T-cell (primary cell): ENCODE results near the gene SORBS1. TPM values are rescaled to one million over a fixed set of nuclear protein-coding genes. Genes with fewer than 3 reads are reported as not detected.

Experiments used
- ATAC-seq, 4 experiments: fragments of 200-7000 bp in 3 of 4; fragments of 150-1000 bp in 1 of 4; cut with Tn5 transposase; replicated peaks in 1 of 4; 1 replicate in 3 of 4; 2 replicates in 1 of 4; pipeline ENCODE4 v1.10.0; 2021; ENCODE audit warnings: moderate library complexity in 3 of 4, mild to moderate bottlenecking in 2 of 4, moderate number of reproducible peaks in 1 of 4
- CTCF ChIA-PET, 2 donors: fragments of 300-600 bp; sonication (Branson Sonifier 250); formaldehyde crosslinking; loops; one replicate each; lab custom pipeline; 2022; ENCODE audit warnings: antibody characterized with exemption in 2 of 2; lab: Charles Lee
- POLR2A ChIA-PET, 2 donors: fragments of 300-600 bp; sonication (Branson Sonifier 250); formaldehyde crosslinking; loops; one replicate each; lab custom pipeline; 2022; ENCODE audit warnings: antibody characterized with exemption in 2 of 2; lab: Charles Lee
- DNase-seq, 35 experiments: peaks; one replicate each; pipeline versions ENCODE4 v3.0.0 to v3.0.0-alpha.2; 2013 to 2023
- H3K27ac ChIP-seq: one replicate; pipeline ENCODE4 v1.5.1; 2013; ENCODE audit warnings: low read length
- H3K27me3 ChIP-seq, 2 experiments: replicated peaks in 1 of 2; 1 replicate in 1 of 2; 2 replicates in 1 of 2; pipeline versions ENCODE4 v1.6.1 to v1.7.0; 2013; ENCODE audit warnings: low read length in 1 of 2, mixed read lengths in 1 of 2; ENCODE audit not compliant: control insufficient read depth in 2 of 2, insufficient read depth in 2 of 2; ENCODE audit errors: extremely low read depth in 1 of 2
- H3K36me3 ChIP-seq, 2 donors: 1 replicate in 1 of 2; 2 replicates in 1 of 2; pipeline versions ENCODE4 v1.6.1 to v1.7.0; 2013; ENCODE audit warnings: low read length in 1 of 2; ENCODE audit not compliant: control insufficient read depth in 2 of 2, insufficient read depth in 1 of 2; ENCODE audit errors: extremely low read depth in 1 of 2
- H3K4me1 ChIP-seq, 2 experiments: 1 replicate in 1 of 2; 2 replicates in 1 of 2; pipeline versions ENCODE4 v1.6.1 to v1.7.0; 2013; ENCODE audit warnings: low read length in 2 of 2, mixed read lengths in 1 of 2; ENCODE audit not compliant: insufficient read depth in 2 of 2, control insufficient read depth in 1 of 2; ENCODE audit errors: extremely low read depth in 1 of 2
- H3K4me3 ChIP-seq, 2 donors: 1 replicate in 1 of 2; 2 replicates in 1 of 2; pipeline versions ENCODE4 v1.5.1 to v1.7.0; 2013; ENCODE audit warnings: mild to moderate bottlenecking in 2 of 2, low read length in 1 of 2, moderate library complexity in 1 of 2; ENCODE audit not compliant: control insufficient read depth in 1 of 2; ENCODE audit errors: extremely low read depth in 1 of 2
- H3K9me3 ChIP-seq: 2 replicates; pipeline ENCODE4 v1.7.0; 2013
- H3K27ac Mint-ChIP-seq, 2 donors: one replicate each; pipeline ENCODE4 v1.8.0; 2020 to 2021; ENCODE audit warnings: mild to moderate bottlenecking in 2 of 2, mixed read lengths in 2 of 2
- H3K27me3 Mint-ChIP-seq, 2 donors: one replicate each; pipeline ENCODE4 v1.8.0; 2021 to 2022; ENCODE audit warnings: mixed read lengths in 2 of 2
- H3K36me3 Mint-ChIP-seq: one replicate; pipeline ENCODE4 v1.8.0; 2021; ENCODE audit warnings: mixed read lengths
- H3K4me1 Mint-ChIP-seq, 3 donors: one replicate each; pipeline ENCODE4 v1.8.0; 2020 to 2022; ENCODE audit warnings: mixed read lengths in 3 of 3, mild to moderate bottlenecking in 1 of 3
- H3K4me3 Mint-ChIP-seq, 3 donors: one replicate each; pipeline ENCODE4 v1.8.0; 2020 to 2022; ENCODE audit warnings: mild to moderate bottlenecking in 3 of 3, mixed read lengths in 3 of 3, moderate library complexity in 3 of 3
- H3K9me3 Mint-ChIP-seq, 3 donors: one replicate each; pipeline ENCODE4 v1.8.0; 2020 to 2022; ENCODE audit warnings: mixed read lengths in 3 of 3
- WGBS: methylation state at CpG from one replicate; pipeline ENCODE4 v1.1.5; 2013; ENCODE audit warnings: missing lambda C conversion rate; ENCODE audit not compliant: insufficient coverage; 5-methylcytosine and 5-hydroxymethylcytosine counted together
- total RNA-seq, 35 experiments: library from RNA in 6 of 35; stranded (reverse) in 6 of 35; fragments of 120-200 nt in 1 of 35; gene quantifications; one replicate each; pipeline versions ENCODE4 v1.2.1 to v1.2.4 and lab custom pipeline; 2013 to 2026

SORBS1 gene
- total RNA-seq, 5 donors from 2014 or later (not counting 1 experiment from before 2014, with no cell fraction given), result 0.98 to 2.4 (median 1.8) TPM

GRCh38 chr10:95459446-95460045 lies 101.6 kb downstream of the SORBS1 start:
- Histone ChIP-seq H3K27me3 (peaks cover 0 to 3% of the 10 kb centered on the region in 2 experiments), H3K4me3 (no peak overlapping the region), H3K4me1 (no peaks in the 10 kb centered on the region), H3K9me3 (no peaks in the 10 kb centered on the region), H3K36me3 (no peaks in the 10 kb centered on the region), H3K27ac (no peak overlapping the region)
- DNase-seq, result no peak
- 87% methylated on average over 4 of the region's 9 CpGs for WGBS
- no peaks in the 10 kb centered on the region for H3K36me3 Mint-ChIP-seq
- POLR2A ChIA-PET, result no interaction called here
- no peak overlapping the region for H3K4me3 Mint-ChIP-seq
- CTCF ChIA-PET, result interaction anchor here (0.6 to 0.7 kb wide), 3 partner anchors 10 to 73 kb away, joined by 3 to 4 read pairs (median 3); no protein-coding TSS in a partner anchor
- no peaks in the 10 kb centered on the region for H3K4me1 Mint-ChIP-seq
- H3K27ac Mint-ChIP-seq, result no peak overlapping the region
- H3K27me3 Mint-ChIP-seq, result peaks cover 2 to 12% of the 10 kb centered on the region in 2 donors
- no peaks in the 10 kb centered on the region for H3K9me3 Mint-ChIP-seq
- ATAC-seq, result no peak

GRCh38 chr10:95458871-95459270 lies 102.3 kb downstream of the SORBS1 start:
- DNase-seq, result no peak
- no peak for ATAC-seq
- H3K27me3 ChIP-seq, result peaks cover 0 to 3% of the 10 kb centered on the region in 2 experiments
- WGBS, result no CpG with 5 or more reads among the region's 1 CpG
- Mint-ChIP-seq H3K27ac (no peak overlapping the region), H3K9me3 (no peaks in the 10 kb centered on the region), H3K4me3 (no peak overlapping the region), H3K4me1 (no peaks in the 10 kb centered on the region), H3K27me3 (peaks cover 2 to 12% of the 10 kb centered on the region in 2 donors), H3K36me3 (no peaks in the 10 kb centered on the region)
- H3K4me1 ChIP-seq, result no peaks in the 10 kb centered on the region
- ChIA-PET CTCF (interaction anchor here (0.6 to 0.7 kb wide), 3 partner anchors 9 to 74 kb away, joined by 3 to 4 read pairs (median 3); no protein-coding TSS in a partner anchor), POLR2A (no interaction called here)
- no peak overlapping the region for H3K4me3 ChIP-seq
- H3K27ac ChIP-seq, result no peak overlapping the region
- no peaks in the 10 kb centered on the region for H3K36me3 ChIP-seq
- H3K9me3 ChIP-seq, result no peaks in the 10 kb centered on the region

GRCh38 chr10:95458014-95458413 lies 103.2 kb downstream of the SORBS1 start:
- H3K36me3 ChIP-seq, result no peaks in the 10 kb centered on the region

GRCh38 chr10:95457319-95457886 lies 103.8 kb downstream of the SORBS1 start:
- DNase-seq (no peak), ATAC-seq (no peak)
- 80% methylated on average over 3 of the region's 5 CpGs for WGBS
- peaks cover 0 to 3% of the 10 kb centered on the region in 2 experiments for H3K27me3 ChIP-seq
- ChIA-PET CTCF (no interaction called here), POLR2A (no interaction called here)
- no peak overlapping the region for H3K27ac Mint-ChIP-seq
- no peak overlapping the region for H3K4me3 ChIP-seq
- H3K4me1 ChIP-seq, result no peaks in the 10 kb centered on the region
- no peaks in the 10 kb centered on the region for H3K9me3 ChIP-seq
- H3K4me3 Mint-ChIP-seq, result no peak overlapping the region
- no peak overlapping the region for H3K27ac ChIP-seq
- H3K27me3 Mint-ChIP-seq, result peaks cover 2 to 7% of the 10 kb centered on the region in 2 donors
- H3K36me3 Mint-ChIP-seq, result no peaks in the 10 kb centered on the region
- H3K9me3 Mint-ChIP-seq, result no peaks in the 10 kb centered on the region
- no peaks in the 10 kb centered on the region for H3K36me3 ChIP-seq
- H3K4me1 Mint-ChIP-seq, result no peaks in the 10 kb centered on the region

More at GRCh38 chr10:95458014-95458413, 103.2 kb downstream of the SORBS1 start:
- H3K4me1 ChIP-seq, result no peaks in the 10 kb centered on the region
- peaks cover 0 to 3% of the 10 kb centered on the region in 2 experiments for H3K27me3 ChIP-seq
- no peak overlapping the region for H3K27ac ChIP-seq
- no peaks in the 10 kb centered on the region for H3K36me3 Mint-ChIP-seq
- H3K4me3 Mint-ChIP-seq, result no peak overlapping the region
- no peaks in the 10 kb centered on the region for H3K9me3 ChIP-seq
- no peak for ATAC-seq
- WGBS, result no CpG with 5 or more reads among the region's 2 CpGs
- H3K4me3 ChIP-seq, result no peak overlapping the region
- ChIA-PET POLR2A (interaction anchor here in 1 of 2 donors (0.6 kb wide), 1 partner anchor 44 kb away, joined by 3 read pairs; no protein-coding TSS in a partner anchor), CTCF (interaction anchor here in 1 of 2 donors (0.6 kb wide), 1 partner anchor 835 kb away, joined by 3 read pairs; no protein-coding TSS in a partner anchor)
- no peaks in the 10 kb centered on the region for H3K4me1 Mint-ChIP-seq
- no peak for DNase-seq
- no peaks in the 10 kb centered on the region for H3K9me3 Mint-ChIP-seq
- H3K27me3 Mint-ChIP-seq, result peaks cover 2 to 10% of the 10 kb centered on the region in 2 donors
- H3K27ac Mint-ChIP-seq, result no peak overlapping the region

GRCh38 chr10:95456516-95456915 lies 104.7 kb downstream of the SORBS1 start:
- peaks cover 2 to 7% of the 10 kb centered on the region in 2 donors for H3K27me3 Mint-ChIP-seq
- H3K36me3 Mint-ChIP-seq, result no peaks in the 10 kb centered on the region
- Histone ChIP-seq H3K9me3 (no peaks in the 10 kb centered on the region), H3K27ac (no peak overlapping the region), H3K36me3 (no peaks in the 10 kb centered on the region), H3K27me3 (peaks cover 0 to 3% of the 10 kb centered on the region in 2 experiments), H3K4me1 (no peaks in the 10 kb centered on the region), H3K4me3 (no peak overlapping the region)
- CTCF ChIA-PET, result interaction anchor here in 1 of 2 donors (0.7 kb wide), 1 partner anchor 9 kb away, joined by 5 read pairs; no protein-coding TSS in a partner anchor
- ATAC-seq, result no peak
- no peaks in the 10 kb centered on the region for H3K9me3 Mint-ChIP-seq
- H3K4me1 Mint-ChIP-seq, result no peaks in the 10 kb centered on the region
- DNase-seq, result no peak
- no peak overlapping the region for H3K4me3 Mint-ChIP-seq
- POLR2A ChIA-PET, result no interaction called here
- no peak overlapping the region for H3K27ac Mint-ChIP-seq
- WGBS, result no CpG with 5 or more reads among the region's 2 CpGs

GRCh38 chr10:95454940-95455339 lies 106.2 kb downstream of the SORBS1 start:
- Mint-ChIP-seq H3K4me3 (no peak overlapping the region), H3K9me3 (no peaks in the 10 kb centered on the region), H3K4me1 (no peaks in the 10 kb centered on the region), H3K27me3 (peaks cover 5 to 7% of the 10 kb centered on the region in 2 donors), H3K27ac (no peak overlapping the region), H3K36me3 (no peaks in the 10 kb centered on the region)
- ATAC-seq, result no peak
- no peak overlapping the region for H3K27ac ChIP-seq
- H3K27me3 ChIP-seq, result peaks cover 0 to 3% of the 10 kb centered on the region in 2 experiments
- 67% methylated on average over 1 of the region's 4 CpGs for WGBS
- no peak for DNase-seq
- CTCF ChIA-PET, result no interaction called here
- H3K4me3 ChIP-seq, result no peak overlapping the region
- no peaks in the 10 kb centered on the region for H3K9me3 ChIP-seq
- POLR2A ChIA-PET, result no interaction called here
- no peaks in the 10 kb centered on the region for H3K4me1 ChIP-seq
- no peaks in the 10 kb centered on the region for H3K36me3 ChIP-seq
